HTR-8/SVneo (cell line): ENCODE measurements around the gene COL23A1.
A peak's percentile ranks its signal among the peaks of the same experiment; 100 is the strongest.

Source experiments
- DNase-seq: peaks from one replicate; pipeline ENCODE4 v3.0.0; 2011; ENCODE audit warnings: low spot score, mixed read lengths; ENCODE audit not compliant: insufficient read length
- FAIRE-seq: peaks from 2 replicates; lab custom pipeline; 2011; peaks lifted over from hg19 to GRCh38; lab: Jason Lieb, UNC

The COL23A1 gene

GRCh38 chr5:178560911-178561310, 29.3 kb downstream of the COL23A1 start:
- DNase-seq (no peak), FAIRE-seq (no peak)

- DNase-seq: no peak
- no peak for FAIRE-seq
Measured at GRCh38 chr5:178557416-178557815, 32.8 kb downstream of the COL23A1 start.

- DNase-seq (no peak), FAIRE-seq (no peak)
Measured at GRCh38 chr5:178555771-178556211, 34.4 kb downstream of the COL23A1 start.

DNA sequence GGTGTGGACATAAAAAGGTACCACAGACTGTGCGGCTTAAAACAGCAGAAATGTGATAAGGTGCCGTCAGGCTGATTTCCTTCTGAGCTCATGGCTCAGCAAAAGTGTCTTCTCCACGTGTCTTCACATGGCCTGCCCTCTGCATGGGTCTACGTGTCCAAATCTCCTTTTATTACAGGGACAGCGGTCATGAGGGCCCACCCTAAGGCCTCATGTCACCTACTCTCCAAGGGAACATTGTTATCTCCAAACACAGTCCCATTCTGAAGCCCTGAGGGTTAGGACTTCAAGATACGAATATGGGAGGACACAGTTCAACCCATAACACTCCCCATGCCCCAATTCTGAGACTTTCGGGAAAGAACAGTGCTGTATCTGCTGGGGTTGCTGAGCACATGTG, 35.2 kb downstream of the COL23A1 start:
- FAIRE-seq (no peak), DNase-seq (no peak)

- FAIRE-seq (no peak), DNase-seq (no peak)
Measured at GRCh38 chr5:178554311-178554710, 35.9 kb downstream of the COL23A1 start.

GRCh38 chr5:178553517-178553916, 36.7 kb downstream of the COL23A1 start:
- DNase-seq: no peak
- FAIRE-seq: no peak

GRCh38 chr5:178551468-178551867, 38.7 kb downstream of the COL23A1 start:
- DNase-seq (no peak), FAIRE-seq (no peak)

DNA sequence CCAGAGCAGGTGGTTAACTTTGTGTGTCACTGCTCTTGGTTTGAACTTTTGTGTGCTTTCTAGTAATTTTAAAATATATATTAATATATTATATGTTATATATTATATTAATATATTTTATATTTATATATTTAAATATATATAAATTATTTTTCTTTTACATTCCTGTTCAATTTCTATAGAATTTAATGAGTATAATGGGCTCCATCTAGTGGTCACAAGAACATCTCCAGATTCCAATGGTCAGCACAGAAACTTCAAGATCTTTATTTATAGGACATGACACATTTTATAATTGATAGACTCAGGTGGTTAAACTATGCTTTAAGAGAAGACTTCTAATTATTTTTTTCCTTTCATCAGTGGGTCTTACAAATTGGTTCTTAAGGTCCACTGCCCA, 39.1 kb downstream of the COL23A1 start:
- DNase-seq (peak; percentile 49), FAIRE-seq (no peak)

GRCh38 chr5:178548746-178549145, 41.4 kb downstream of the COL23A1 start:
- no peak for FAIRE-seq

DNA sequence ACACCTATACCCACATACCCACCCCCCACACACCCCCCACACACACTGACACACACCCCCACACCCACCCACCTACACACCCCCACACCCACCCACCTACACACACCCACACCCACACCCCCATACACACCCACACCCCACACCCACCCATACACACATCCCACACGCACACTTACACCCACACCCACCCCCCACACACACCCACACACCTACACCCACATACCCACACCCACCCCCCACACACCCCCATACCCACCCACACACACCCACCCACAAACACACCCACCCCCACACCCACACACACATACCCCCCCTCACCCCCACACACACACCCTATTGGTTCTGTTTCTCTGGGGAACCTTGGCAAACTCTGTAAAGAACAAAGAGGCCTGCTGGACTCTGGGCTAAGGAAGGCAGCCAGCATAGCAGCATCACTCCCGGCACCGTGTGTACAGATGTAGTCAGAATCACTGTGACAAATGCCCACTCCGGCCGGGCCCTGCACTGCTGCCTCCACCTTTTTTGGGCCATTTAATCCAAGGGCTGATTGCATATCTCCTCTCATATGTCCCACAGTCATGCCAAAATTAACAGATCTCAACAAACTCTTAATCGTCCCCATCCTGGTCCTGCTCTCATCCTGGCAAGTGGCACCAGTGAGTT, 42.3 kb downstream of the COL23A1 start:
- no peak for DNase-seq
- FAIRE-seq: no peak

More at GRCh38 chr5:178548746-178549145, 41.4 kb downstream of the COL23A1 start:
- no peak for DNase-seq

- FAIRE-seq (no peak), DNase-seq (no peak)
Measured at GRCh38 chr5:178547052-178547666, 43.0 kb downstream of the COL23A1 start.

- DNase-seq: no peak
Measured at GRCh38 chr5:178546675-178547033, 43.5 kb downstream of the COL23A1 start.

GRCh38 chr5:178545941-178546674, 44.1 kb downstream of the COL23A1 start:
- DNase-seq (no peak), FAIRE-seq (no peak)

More at GRCh38 chr5:178546675-178547033, 43.5 kb downstream of the COL23A1 start:
- no peak for FAIRE-seq

DNA sequence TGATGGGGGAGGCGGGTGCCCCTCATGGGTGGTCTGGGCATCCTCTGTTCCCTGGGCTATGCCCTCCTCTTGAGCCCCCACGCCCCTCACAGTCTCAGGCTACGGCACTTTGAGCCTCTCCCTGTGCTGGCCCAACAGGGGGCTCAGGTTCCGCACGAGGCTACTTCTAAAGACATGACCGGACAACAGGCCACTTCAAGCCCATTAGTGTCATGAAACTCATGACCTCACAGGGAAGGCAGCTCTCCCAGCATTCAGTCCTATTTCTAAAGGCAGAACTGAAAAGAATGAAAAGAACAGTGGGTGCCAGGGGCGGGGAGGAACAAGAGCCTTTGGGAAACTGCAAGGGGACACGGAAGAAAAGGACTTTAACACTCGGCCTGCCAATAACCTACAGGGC, 45.0 kb downstream of the COL23A1 start:
- FAIRE-seq (no peak), DNase-seq (no peak)

DNA sequence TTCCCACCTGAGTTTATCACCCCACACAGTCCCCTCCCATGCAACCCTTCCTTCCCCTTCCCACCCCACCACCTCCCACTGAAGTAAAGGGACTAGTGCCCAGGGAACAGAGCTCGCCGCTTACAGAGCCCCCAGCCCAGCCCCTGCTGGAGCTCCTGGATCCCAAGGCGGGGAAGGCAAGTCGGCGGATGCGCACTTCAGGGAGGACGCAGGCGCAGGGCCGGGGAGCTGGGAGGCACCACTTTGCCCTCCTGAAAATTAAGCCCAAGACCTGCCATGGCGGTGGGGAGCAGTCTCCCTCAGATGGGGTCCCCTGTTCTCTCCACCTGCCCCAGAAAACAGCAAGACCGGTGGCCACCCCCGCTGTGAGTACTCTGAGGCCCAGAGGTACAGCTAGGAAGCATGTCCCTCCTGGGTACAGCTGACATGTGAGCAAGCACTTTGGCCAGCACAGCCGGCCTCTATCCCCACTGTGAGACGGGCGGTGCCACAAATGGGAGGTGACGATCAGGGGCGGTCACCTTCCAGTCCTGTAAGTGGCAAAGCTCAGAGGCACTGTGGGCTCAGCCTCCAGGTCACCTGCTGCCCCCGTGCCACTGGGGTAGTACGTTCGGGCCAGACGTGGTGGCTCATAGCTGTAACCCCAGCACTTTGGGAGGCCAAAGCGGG, 45.9 kb downstream of the COL23A1 start:
- DNase-seq: no peak
- FAIRE-seq: no peak

- DNase-seq (no peak), FAIRE-seq (no peak)
Measured at GRCh38 chr5:178542455-178542854, 47.7 kb downstream of the COL23A1 start.

DNA sequence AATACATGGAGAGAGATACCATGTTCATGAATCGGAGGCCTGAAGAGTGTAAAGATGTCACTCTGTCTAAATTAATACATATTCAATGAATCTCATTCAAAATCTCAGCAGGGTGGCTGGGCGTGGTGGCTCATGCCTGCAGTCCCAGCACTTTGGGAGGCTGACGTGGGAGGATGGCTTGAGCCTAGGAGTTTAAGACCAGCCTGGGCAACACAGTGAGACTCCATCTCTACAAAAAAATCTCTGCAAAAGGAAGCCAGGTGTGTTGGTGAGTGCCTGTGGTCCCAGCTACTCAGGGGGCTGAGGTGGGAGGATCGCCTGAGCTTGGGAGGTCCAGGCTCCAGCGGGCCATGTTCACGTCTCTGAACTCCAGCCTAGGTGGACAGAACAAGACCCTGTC, 49.7 kb downstream of the COL23A1 start:
- DNase-seq: no peak
- no peak for FAIRE-seq

DNA sequence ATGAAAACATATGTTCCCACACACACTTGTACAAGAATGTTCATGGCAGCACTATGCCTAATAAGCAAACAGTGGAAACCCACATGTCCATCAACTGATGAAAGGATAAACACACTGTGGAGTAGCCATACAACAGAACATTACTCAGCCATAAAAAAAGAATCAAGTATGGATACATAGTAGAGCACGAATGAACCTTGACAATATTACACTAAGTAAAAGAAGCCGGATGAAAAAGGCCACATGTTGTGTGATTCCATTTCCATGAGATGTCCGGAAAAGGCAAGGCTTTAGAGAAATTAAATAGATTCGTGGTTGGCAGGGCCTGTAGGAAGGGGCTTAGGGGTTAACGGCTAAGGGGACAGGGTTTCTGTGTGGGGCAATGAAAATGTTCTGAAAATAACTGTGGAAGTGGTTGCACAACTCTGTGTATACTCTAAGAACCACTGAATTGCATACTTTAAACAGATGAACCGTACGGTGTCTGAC, 51.4 kb downstream of the COL23A1 start:
- FAIRE-seq (no peak), DNase-seq (no peak)

DNA sequence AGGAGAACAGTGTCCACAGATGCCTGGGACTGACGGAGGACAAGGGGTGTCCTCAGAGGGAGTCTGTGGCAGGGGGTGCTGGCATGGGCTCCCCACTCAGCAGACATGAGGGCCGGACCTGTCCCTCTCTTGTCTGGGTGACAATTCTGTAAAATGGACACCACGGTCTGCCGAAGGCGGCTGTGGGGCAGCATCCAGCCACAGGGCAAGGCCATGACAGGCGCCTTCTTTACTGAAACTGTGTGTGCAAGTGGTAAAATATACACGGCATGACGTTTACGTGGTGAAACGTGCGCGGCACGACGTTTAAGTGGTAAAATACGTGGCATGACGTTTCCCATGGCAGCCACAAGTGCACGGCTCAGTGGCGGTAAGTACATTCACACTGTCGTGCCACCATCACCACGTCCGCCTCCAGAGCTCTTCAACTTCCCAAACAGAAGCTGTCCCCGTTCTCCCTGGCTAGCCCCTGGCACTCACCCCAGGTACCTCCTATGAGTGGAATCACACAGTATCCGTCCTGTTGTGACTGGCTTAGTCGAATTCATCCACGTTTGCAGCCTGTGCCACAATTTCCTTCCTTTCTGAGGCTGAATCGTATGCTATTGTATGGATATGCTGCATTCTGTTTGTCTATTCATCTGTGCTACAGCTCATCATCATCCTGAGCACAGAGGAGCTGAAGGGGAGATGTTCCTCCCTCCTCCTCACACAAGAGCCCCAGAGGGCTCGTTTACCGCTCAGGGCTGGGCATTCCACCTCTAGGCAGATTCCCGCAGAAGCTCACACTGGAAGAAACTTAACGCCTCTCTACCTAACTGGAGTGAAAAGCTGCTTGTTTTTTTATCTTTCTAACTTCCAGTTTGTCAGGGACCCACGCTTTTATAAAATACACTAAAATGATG, 52.5 kb downstream of the COL23A1 start:
- DNase-seq (no peak), FAIRE-seq (no peak)
